K562 (cell line): Measurements from ENCODE around the gene VAMP4. TPM values are rescaled to one million over a fixed set of nuclear protein-coding genes. Genes with fewer than 3 reads are reported as not detected.

ENCODE experiments used
- ATAC-seq: fragments of 200-7000 bp; cut with Tn5 transposase; 3 replicates; pipeline ENCODE4 v1.9.1; 2020; ENCODE audit warnings: moderate library complexity
- BruUV-seq: library from RNA; stranded (reverse); fragments of 400-500 nt; replicated peaks from 2 replicates; lab custom pipeline; 2021; lab: Mats Ljungman, UMichigan
- CTCF ChIA-PET: fragments of 300-600 bp; formaldehyde crosslinking; extraction: SDS; loops from one replicate; lab custom pipeline; 2021; ENCODE audit warnings: low intra/inter-chr PET ratio; lab: Yijun Ruan, JAX
- POLR2A ChIA-PET: fragments of 300-600, 350-650 bp; sonication (Branson Sonifier 250); formaldehyde crosslinking; extraction: SDS; loops from one replicate; lab custom pipeline; 2021; ENCODE audit warnings: antibody characterized with exemption, inconsistent platforms; lab: Yijun Ruan, JAX
- DNase-seq, 4 experiments: peaks; one replicate each; pipeline versions ENCODE4 v3.0.0 to v3.0.0-alpha.2; 2011 to 2018; ENCODE audit warnings: low spot score in 3 of 4, mixed read lengths in 3 of 4; ENCODE audit errors: extremely low read depth in 1 of 4
- FAIRE-seq: peaks from 2 replicates; lab custom pipeline; 2011; peaks lifted over from hg19 to GRCh38; lab: Jason Lieb, UNC
- H2AFZ ChIP-seq: 2 replicates; pipeline ENCODE4 v1.6.0; 2011; ENCODE audit warnings: low read depth, low read length, control low read depth, inconsistent platforms
- H3K27ac ChIP-seq: fragments of 200-600 bp; 3 replicates; pipeline ENCODE4 v1.8.0; 2011; ENCODE audit warnings: low read depth, mild to moderate bottlenecking, control low read depth, inconsistent platforms, low read length, moderate library complexity, mixed read lengths; ENCODE audit errors: extremely low read depth
- H3K27me3 ChIP-seq, 2 experiments: fragments of 300-600 bp in 1 of 2; 2 replicates in 1 of 2; 3 replicates in 1 of 2; pipeline versions ENCODE4 v1.6.0 to v1.8.0; 2011; ENCODE audit warnings: inconsistent platforms in 2 of 2, low read length in 2 of 2, mild to moderate bottlenecking in 1 of 2, mixed read lengths in 1 of 2, moderate library complexity in 1 of 2; ENCODE audit not compliant: control insufficient read depth in 2 of 2, insufficient read depth in 2 of 2
- H3K36me3 ChIP-seq: fragments of 300-600 bp; 3 replicates; pipeline ENCODE4 v1.8.0; 2011; ENCODE audit warnings: mild to moderate bottlenecking, low read length, inconsistent platforms; ENCODE audit not compliant: control insufficient read depth, insufficient read depth
- H3K4me1 ChIP-seq, 2 experiments: fragments of 200-600 bp in 1 of 2; replicated peaks in 1 of 2; 2 replicates in 1 of 2; 3 replicates in 1 of 2; pipeline versions ENCODE4 v1.5.1 to v1.8.0; 2011; ENCODE audit warnings: inconsistent platforms in 2 of 2, low read length in 2 of 2, mild to moderate bottlenecking in 1 of 2, mixed read lengths in 1 of 2, moderate library complexity in 1 of 2; ENCODE audit not compliant: control insufficient read depth in 2 of 2, insufficient read depth in 2 of 2
- H3K4me2 ChIP-seq: 2 replicates; pipeline ENCODE4 v1.6.1; 2011; ENCODE audit warnings: low read length, control low read depth, inconsistent platforms, mixed read lengths; ENCODE audit not compliant: insufficient read depth
- H3K4me3 ChIP-seq: fragments of 200-600 bp; sonication (generic), shearing (Covaris generic); 2 replicates; pipeline ENCODE4 v1.5.1; 2016; ENCODE audit warnings: control low read depth, inconsistent platforms
- H3K79me2 ChIP-seq: fragments of 200-600 bp; 3 replicates; pipeline ENCODE4 v1.8.0; 2011; ENCODE audit warnings: low read length, inconsistent platforms; ENCODE audit not compliant: control insufficient read depth, insufficient read depth
- H3K9ac ChIP-seq, 2 experiments: 2 replicates each; pipeline versions ENCODE4 v1.6.0 to v1.6.1; 2011; ENCODE audit warnings: low read depth in 2 of 2, low read length in 2 of 2, control low read depth in 1 of 2, inconsistent platforms in 1 of 2, mild to moderate bottlenecking in 1 of 2, mixed read lengths in 1 of 2; ENCODE audit not compliant: insufficient read depth in 1 of 2
- H3K9me1 ChIP-seq: one replicate; pipeline ENCODE4 v1.6.0; 2011; ENCODE audit warnings: inconsistent platforms, mild to moderate bottlenecking, low read length, moderate library complexity; ENCODE audit not compliant: control insufficient read depth, insufficient read depth
- H3K9me3 ChIP-seq: replicated peaks from 2 replicates; pipeline ENCODE4 v1.5.1; 2011; ENCODE audit warnings: low read depth, low read length, inconsistent platforms; ENCODE audit not compliant: control insufficient read depth, insufficient read depth
- H4K20me1 ChIP-seq: replicated peaks from 2 replicates; pipeline ENCODE4 v1.6.1; 2011; ENCODE audit warnings: low read length, inconsistent platforms, mixed read lengths; ENCODE audit not compliant: control insufficient read depth, insufficient read depth
- RNF2 ChIP-seq: sonication (generic); IDR thresholded peaks from 2 replicates; pipeline ENCODE4 v1.6.1; 2016
- ZNF121 ChIP-seq: sonication (generic); formaldehyde crosslinking; conservative IDR thresholded peaks from 2 replicates; pipeline ENCODE4 v1.8.0; 2022; ENCODE audit warnings: missing genetic modification reagents
- WGBS: fragments of 100-300 bp; shearing (Covaris generic); methylation state at CpG from one replicate; pipeline ENCODE4 v1.1.6; 2016; ENCODE audit warnings: low coverage, mixed read lengths; ENCODE audit not compliant: insufficient coverage; ENCODE audit errors: missing lambda C conversion rate; 5-methylcytosine and 5-hydroxymethylcytosine counted together
- in situ Hi-C: fragments of 300-500 bp; cut with MboI; formaldehyde crosslinking; loops from 4 replicates; pipeline ENCODE4 v1.15.0; 2018; ENCODE audit warnings: inconsistent platforms, mixed read lengths
- intact Hi-C: fragments of 100-400 bp; cut with micrococcal nuclease; formaldehyde crosslinking; loops from 2 replicates; pipeline ENCODE4 v1.14.2; 2022
- polyA plus RNA-seq, 8 experiments: library from polyadenylated mRNA; depleted of rRNA in 4 of 8; stranded (reverse) in 5 of 8; unstranded in 3 of 8; fragments of >200 nt; fragmentation: Nextera tagmentation in 2 of 8; fragmentation: Illumina TruSeq in 1 of 8; extraction: Ambion mirVana in 2 of 8; extraction: Trizol in 1 of 8; gene quantifications; 2 replicates each; pipeline versions ENCODE4 v1.2.1 to v1.2.3, GENCODE V29; 2011 to 2014; ENCODE audit warnings: inconsistent platforms in 1 of 8, missing spikeins in 1 of 8
- total RNA-seq, 7 experiments: library from RNA; depleted of rRNA in 6 of 7; stranded (reverse); fragments of >200 nt in 6 of 7; fragmentation: Illumina TruSeq in 2 of 7; extraction: Trizol in 2 of 7; gene quantifications; 2 replicates each; pipeline versions ENCODE4 v1.2.1 to v1.2.3, GENCODE V29; 2011 to 2021; ENCODE audit warnings: low replicate concordance in 1 of 7
- TF ChIP-seq, protein P1 (sequence below), 2 experiments: IDR thresholded peaks; 2 replicates each; pipeline ENCODE4 v1.6.1; 2011; ENCODE audit warnings: borderline replicate concordance in 1 of 2, control low read depth in 1 of 2, low read depth in 1 of 2, low read length in 1 of 2, mild to moderate bottlenecking in 1 of 2, mixed read lengths in 1 of 2, moderate library complexity in 1 of 2; ENCODE audit not compliant: insufficient read depth in 1 of 2, insufficient read length in 1 of 2, poor library complexity in 1 of 2, severe bottlenecking in 1 of 2; ENCODE audit errors: extremely low read depth in 1 of 2
- TF ChIP-seq, protein P2 (sequence below): sonication (generic); formaldehyde crosslinking; IDR thresholded peaks from 2 replicates; pipeline ENCODE4 v1.8.0; 2023; ENCODE audit warnings: missing genetic modification reagents, mild to moderate bottlenecking, borderline replicate concordance
- TF ChIP-seq, protein P3 (sequence below): fragments of 450-650 bp; formaldehyde crosslinking; IDR thresholded peaks from 2 replicates; pipeline ENCODE4 v1.4.0; 2020; ENCODE audit warnings: mild to moderate bottlenecking, mixed read lengths

VAMP4 gene
- total and polyA plus RNA-seq, 9 of the 15 experiments (the other 6 are each of a cell fraction or from before 2014, with no cell fraction given), result 3.3 to 21.4 (median 11.9) TPM

DNA sequence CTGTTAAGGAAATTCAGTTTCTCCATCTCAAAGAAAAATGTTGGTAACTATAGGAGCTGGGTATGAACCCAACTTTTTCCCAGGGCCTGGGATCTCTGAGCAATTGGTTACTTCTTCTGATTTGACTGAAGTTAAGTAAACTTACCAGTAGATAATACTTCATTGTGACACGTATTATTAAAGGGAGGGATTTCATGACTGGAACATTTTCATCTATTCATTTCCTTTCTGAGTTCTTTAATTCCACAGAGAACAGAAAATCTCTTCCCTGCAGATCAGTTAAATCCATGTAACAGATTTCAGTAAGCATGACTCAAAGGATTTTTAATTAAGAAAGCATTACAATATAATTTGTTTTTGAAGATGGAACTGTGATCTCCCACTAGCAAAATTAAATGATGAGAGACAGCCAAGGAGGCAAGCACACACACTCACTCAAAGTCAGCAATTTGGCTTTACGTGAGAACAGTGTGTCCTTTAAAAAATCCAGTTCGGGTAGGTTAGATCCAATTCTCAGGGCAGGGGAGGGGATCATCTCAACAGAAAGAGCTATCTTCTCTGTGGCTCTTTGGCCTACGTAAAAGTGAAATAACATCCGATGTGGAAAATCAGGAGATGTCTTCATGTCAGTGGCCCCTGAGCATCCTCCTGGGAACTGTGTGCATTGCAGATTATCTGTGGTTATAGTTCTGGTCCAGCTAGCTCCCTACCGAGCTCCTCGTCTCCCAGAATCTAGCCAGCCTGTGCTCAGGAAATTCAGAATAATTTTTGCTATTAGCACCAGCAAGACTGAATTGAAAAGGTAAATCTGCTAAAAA lies 78.6 kb downstream of the VAMP4 start (continued):
- TF ChIP-seq, protein P1, sequence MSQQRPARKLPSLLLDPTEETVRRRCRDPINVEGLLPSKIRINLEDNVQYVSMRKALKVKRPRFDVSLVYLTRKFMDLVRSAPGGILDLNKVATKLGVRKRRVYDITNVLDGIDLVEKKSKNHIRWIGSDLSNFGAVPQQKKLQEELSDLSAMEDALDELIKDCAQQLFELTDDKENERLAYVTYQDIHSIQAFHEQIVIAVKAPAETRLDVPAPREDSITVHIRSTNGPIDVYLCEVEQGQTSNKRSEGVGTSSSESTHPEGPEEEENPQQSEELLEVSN (IDR thresholded peaks at IDR 0.05; ENCODE audit: borderline replicate concordance in 1 of 2, extremely low read depth in 1 of 2, insufficient read depth in 1 of 2, insufficient read length in 1 of 2, low read depth in 1 of 2, low read length in 1 of 2, poor library complexity in 1 of 2, severe bottlenecking in 1 of 2), result no peak
- TF ChIP-seq ZNF121, result no peak

DNA sequence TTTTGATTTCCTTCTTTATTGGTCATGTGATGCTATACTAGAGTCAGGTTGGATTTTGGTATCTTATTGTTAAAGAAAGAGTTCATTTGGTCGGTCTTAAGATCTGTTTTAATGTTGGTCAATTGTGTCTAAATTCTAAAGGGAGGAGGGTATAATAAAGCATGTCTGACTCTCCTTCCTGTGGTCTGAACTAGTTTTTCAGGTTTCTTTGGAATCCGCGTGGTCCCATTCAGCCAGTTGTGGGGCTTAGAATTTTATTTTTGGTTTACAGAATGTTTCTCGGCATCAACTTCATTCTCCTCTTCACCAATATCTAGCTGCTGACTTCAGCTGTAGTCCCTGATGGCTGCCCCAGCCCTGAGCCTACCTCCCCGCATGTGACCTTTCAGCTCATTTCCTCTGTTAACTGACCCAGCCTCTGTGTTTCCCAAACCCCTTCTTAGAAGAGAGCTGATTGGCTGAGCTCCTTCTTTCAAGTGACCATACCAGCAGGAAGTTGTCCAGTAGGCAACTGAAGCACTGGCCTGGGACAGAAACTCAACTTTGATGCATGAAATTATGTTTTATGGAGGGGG lies 80.7 kb downstream of the VAMP4 start:
- WGBS, result 16% methylated on average over 5 of the region's 5 CpGs
- no peaks in the 10 kb centered on the region for H3K9me3 ChIP-seq
- no TSS peak for BruUV-seq
- no peak overlapping the region for H2AFZ ChIP-seq
- ChIA-PET POLR2A (interaction anchor here (1.1 kb wide), 1 partner anchor 12 kb away, joined by 3 read pairs; no protein-coding TSS in a partner anchor), CTCF (no interaction called here)
- H3K4me3 ChIP-seq, result no peak overlapping the region
- ATAC-seq (peak; percentile 34; the same call in 2 of the 3 replicates), FAIRE-seq (no peak), DNase-seq (no peak)
- peaks cover 16 to 23% of the 10 kb centered on the region in 2 experiments; a peak in 4 of 5 replicates for H3K27me3 ChIP-seq
- H3K79me2 ChIP-seq, result no peaks in the 10 kb centered on the region
- H3K4me1 ChIP-seq, result no peaks in the 10 kb centered on the region
- intact Hi-C loops (no loop called here), in situ Hi-C loops (no loop called here)
- no peak overlapping the region for H3K27ac ChIP-seq
- H4K20me1 ChIP-seq, result no peaks in the 10 kb centered on the region
- H3K4me2 ChIP-seq, result no peak overlapping the region
- H3K36me3 ChIP-seq, result no peaks in the 10 kb centered on the region
- H3K9ac ChIP-seq, result no peak overlapping the region
- no peaks in the 10 kb centered on the region for H3K9me1 ChIP-seq
- TF ChIP-seq, protein P2, sequence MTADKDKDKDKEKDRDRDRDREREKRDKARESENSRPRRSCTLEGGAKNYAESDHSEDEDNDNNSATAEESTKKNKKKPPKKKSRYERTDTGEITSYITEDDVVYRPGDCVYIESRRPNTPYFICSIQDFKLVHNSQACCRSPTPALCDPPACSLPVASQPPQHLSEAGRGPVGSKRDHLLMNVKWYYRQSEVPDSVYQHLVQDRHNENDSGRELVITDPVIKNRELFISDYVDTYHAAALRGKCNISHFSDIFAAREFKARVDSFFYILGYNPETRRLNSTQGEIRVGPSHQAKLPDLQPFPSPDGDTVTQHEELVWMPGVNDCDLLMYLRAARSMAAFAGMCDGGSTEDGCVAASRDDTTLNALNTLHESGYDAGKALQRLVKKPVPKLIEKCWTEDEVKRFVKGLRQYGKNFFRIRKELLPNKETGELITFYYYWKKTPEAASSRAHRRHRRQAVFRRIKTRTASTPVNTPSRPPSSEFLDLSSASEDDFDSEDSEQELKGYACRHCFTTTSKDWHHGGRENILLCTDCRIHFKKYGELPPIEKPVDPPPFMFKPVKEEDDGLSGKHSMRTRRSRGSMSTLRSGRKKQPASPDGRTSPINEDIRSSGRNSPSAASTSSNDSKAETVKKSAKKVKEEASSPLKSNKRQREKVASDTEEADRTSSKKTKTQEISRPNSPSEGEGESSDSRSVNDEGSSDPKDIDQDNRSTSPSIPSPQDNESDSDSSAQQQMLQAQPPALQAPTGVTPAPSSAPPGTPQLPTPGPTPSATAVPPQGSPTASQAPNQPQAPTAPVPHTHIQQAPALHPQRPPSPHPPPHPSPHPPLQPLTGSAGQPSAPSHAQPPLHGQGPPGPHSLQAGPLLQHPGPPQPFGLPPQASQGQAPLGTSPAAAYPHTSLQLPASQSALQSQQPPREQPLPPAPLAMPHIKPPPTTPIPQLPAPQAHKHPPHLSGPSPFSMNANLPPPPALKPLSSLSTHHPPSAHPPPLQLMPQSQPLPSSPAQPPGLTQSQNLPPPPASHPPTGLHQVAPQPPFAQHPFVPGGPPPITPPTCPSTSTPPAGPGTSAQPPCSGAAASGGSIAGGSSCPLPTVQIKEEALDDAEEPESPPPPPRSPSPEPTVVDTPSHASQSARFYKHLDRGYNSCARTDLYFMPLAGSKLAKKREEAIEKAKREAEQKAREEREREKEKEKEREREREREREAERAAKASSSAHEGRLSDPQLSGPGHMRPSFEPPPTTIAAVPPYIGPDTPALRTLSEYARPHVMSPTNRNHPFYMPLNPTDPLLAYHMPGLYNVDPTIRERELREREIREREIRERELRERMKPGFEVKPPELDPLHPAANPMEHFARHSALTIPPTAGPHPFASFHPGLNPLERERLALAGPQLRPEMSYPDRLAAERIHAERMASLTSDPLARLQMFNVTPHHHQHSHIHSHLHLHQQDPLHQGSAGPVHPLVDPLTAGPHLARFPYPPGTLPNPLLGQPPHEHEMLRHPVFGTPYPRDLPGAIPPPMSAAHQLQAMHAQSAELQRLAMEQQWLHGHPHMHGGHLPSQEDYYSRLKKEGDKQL (CRISPR knock-in tag), result no peak
- TF ChIP-seq, protein P3, sequence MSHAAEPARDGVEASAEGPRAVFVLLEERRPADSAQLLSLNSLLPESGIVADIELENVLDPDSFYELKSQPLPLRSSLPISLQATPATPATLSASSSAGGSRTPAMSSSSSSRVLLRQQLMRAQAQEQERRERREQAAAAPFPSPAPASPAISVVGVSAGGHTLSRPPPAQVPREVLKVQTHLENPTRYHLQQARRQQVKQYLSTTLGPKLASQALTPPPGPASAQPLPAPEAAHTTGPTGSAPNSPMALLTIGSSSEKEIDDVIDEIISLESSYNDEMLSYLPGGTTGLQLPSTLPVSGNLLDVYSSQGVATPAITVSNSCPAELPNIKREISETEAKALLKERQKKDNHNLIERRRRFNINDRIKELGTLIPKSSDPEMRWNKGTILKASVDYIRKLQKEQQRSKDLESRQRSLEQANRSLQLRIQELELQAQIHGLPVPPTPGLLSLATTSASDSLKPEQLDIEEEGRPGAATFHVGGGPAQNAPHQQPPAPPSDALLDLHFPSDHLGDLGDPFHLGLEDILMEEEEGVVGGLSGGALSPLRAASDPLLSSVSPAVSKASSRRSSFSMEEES (CRISPR knock-in tag), result peak; percentile 40
- no peak for TF ChIP-seq RNF2
